Epithelial cell of proximal tubule (primary cell): ENCODE measurements around the gene DBNL. TPM values are rescaled to one million over a fixed set of nuclear protein-coding genes. Genes with fewer than 3 reads are reported as not detected.

Experiments used
- DNase-seq: peaks from one replicate; pipeline ENCODE4 v3.0.0-alpha.2; 2011; ENCODE audit warnings: low read depth
- H3K4me3 ChIP-seq: 2 replicates; pipeline ENCODE4 v1.5.1; 2011; ENCODE audit warnings: low read depth, mild to moderate bottlenecking, low read length
- total RNA-seq: library from RNA; depleted of rRNA; stranded (reverse); fragments of >200 nt; gene quantifications from 2 replicates; pipeline ENCODE4 v1.2.3, GENCODE V29; 2015
- TF ChIP-seq, protein P1 (sequence below): conservative IDR thresholded peaks from 2 replicates; pipeline ENCODE4 v1.5.1; 2012; ENCODE audit warnings: low read depth, mild to moderate bottlenecking, low read length

The DBNL gene
- total RNA-seq, 1 donor from 2014 or later, result 97.7 TPM

GRCh38 chr7:44064791-44065430 is 20.4 kb downstream of the DBNL start:
- TF ChIP-seq, protein P1, sequence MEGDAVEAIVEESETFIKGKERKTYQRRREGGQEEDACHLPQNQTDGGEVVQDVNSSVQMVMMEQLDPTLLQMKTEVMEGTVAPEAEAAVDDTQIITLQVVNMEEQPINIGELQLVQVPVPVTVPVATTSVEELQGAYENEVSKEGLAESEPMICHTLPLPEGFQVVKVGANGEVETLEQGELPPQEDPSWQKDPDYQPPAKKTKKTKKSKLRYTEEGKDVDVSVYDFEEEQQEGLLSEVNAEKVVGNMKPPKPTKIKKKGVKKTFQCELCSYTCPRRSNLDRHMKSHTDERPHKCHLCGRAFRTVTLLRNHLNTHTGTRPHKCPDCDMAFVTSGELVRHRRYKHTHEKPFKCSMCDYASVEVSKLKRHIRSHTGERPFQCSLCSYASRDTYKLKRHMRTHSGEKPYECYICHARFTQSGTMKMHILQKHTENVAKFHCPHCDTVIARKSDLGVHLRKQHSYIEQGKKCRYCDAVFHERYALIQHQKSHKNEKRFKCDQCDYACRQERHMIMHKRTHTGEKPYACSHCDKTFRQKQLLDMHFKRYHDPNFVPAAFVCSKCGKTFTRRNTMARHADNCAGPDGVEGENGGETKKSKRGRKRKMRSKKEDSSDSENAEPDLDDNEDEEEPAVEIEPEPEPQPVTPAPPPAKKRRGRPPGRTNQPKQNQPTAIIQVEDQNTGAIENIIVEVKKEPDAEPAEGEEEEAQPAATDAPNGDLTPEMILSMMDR, result no peak
- no peak for DNase-seq
- no peak overlapping the region for H3K4me3 ChIP-seq

GRCh38 chr7:44065431-44066110 is 21.1 kb downstream of the DBNL start, which contains the start of gene PGAM2:
Gene PGAM2 (minus strand): TSS chr7:44065567. CDS start chr7:44065529, 38 bp downstream.
- DNase-seq, result no peak
- H3K4me3 ChIP-seq, result no peak within 1 kb of the TSS
- TF ChIP-seq, protein P1, result no peak

DNA sequence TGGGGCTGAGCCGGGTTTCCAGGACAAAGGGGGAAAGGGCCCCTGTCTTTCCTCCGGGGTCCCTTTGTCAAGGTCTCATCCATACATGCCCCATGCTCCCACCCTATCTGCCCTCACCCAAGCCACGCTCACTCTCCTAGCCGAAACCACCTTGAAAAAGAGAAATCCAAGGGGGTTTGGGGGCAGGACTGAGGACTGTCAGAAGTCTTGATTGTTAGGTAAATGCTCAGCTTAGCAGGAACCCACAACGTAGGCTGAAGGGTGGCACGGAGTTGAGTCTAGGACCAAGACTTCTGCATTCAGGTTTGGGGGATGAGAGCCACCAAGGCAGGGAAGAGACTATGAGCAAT is 21.6 kb downstream of the DBNL start:
- TF ChIP-seq, protein P1, result no peak
- DNase-seq, result no peak
- H3K4me3 ChIP-seq, result no peak overlapping the region

DNA sequence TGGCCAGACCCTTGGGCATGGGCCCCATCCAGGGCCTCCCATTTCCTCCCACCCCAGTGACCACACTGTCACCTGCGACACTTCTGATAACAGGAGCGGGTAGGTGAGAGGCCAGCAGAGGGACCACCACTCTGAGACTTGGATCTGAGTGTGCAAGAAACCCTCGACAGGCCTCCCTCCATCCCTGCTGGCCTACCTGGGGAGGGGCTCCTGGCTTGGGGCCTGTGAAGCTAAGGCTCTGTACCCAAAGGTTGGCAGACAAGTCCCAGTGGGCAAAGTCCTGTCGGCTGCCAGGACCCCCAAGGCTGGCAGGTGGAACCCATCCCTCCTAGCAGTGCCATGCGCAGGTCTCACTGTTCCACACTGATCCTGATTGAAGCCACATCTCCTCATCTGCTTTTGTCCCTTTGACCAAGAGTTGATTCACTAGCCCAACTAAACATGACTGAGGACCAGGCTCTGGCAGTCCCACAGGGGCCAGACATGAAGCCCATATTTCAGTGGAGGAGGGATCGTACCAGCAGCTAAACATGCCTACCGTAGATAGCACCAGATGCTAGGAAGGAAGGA is 22.1 kb downstream of the DBNL start:
- no peak for DNase-seq
- H3K4me3 ChIP-seq, result no peak overlapping the region
- TF ChIP-seq, protein P1, result no peak

DNA sequence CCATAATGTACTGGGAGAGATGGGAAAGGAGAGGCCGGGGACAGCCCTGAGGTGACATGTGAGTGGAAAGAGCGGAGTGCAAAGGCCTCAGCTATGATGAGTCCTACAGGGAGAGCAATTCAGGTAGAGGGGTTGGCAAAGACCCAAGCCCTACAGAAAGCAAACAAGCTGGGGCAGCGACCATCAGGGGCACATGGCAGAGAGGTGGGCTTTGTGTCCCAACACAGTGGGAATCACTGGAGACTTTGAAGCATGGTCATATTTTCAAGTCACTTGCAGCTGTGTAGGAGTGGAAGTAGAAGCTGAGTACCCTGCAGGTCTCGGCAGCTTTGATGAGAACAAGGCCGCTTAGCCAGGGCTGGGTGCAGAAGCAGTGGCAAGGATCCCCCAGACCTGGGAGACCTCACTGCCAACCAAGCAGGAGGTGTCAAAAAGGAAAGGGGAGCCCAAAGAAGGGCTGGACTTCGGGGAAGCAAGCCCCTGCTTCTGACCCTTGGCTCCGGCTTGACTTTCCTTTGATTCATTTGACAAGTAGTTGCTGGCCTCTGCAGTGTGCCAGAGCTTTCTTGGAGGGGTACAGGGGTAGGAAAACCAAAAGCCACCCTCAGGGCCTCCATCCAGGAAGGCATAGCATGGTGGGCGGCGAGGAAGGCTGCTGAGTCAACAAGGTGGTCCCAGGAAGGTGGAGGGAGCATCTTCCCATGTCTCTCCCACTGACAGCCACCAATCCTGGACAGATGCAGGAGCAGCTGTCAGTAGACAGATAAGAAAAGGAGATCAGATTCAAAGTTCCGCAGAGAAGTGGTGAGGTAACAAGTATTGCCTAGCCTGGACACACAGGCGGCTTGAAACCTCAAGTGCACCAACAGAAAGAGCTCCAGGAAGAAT is 22.8 kb downstream of the DBNL start:
- H3K4me3 ChIP-seq, result no peak overlapping the region
- DNase-seq, result no peak
- TF ChIP-seq, protein P1, result no peak

GRCh38 chr7:44068054-44068453 is 23.6 kb downstream of the DBNL start:
- TF ChIP-seq, protein P1, result no peak
- H3K4me3 ChIP-seq, result no peak overlapping the region
- no peak for DNase-seq
